ENCODE measurements around the gene INTS3.

The INTS3 gene

DNA sequence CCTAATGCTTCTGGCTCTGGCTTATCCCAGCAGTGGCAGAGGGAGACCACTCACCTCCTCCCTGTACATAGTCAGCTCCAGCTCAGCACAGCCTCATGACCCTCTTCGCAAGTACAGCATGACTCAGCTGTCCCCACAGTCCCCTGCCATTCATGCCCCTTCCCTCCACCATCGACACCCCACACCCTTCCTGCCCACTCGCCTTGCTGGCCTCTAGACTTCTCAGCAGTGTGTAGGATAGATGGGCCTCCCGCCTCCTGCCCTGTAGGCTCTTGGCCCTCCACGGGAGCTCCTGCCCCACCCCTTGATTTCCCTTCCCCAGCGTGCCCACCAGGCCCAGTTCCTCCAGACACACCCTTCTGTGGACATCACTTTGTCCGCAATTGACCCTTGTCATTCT lies 39.6 kb upstream of the INTS3 start:
- Histone ChIP-seq H3K4me3 (ENCODE audit: low read length) (no peak overlapping the region), H3K27ac (ENCODE audit: low read length) (no peak overlapping the region), H3K9me3 (ENCODE audit: control insufficient read depth, insufficient read depth, low read length) (no peaks in the 10 kb centered on the region), H3K4me1 (ENCODE audit: control insufficient read depth, insufficient read depth, low read length) (no peaks in the 10 kb centered on the region), H3K36me3 (ENCODE audit: control insufficient read depth, insufficient read depth, low read length) (0 out of 2 replicates have a peak, but pooled peaks cover 3% of the 10 kb centered on the region), H3K27me3 (ENCODE audit: control insufficient read depth, insufficient read depth, low read length) (no peaks in the 10 kb centered on the region)
- no CpG with 5 or more reads among the region's 7 CpGs for WGBS (ENCODE audit: insufficient coverage, insufficient read length)
- DNase-seq (ENCODE audit: low read depth, low spot score): no peak

DNA sequence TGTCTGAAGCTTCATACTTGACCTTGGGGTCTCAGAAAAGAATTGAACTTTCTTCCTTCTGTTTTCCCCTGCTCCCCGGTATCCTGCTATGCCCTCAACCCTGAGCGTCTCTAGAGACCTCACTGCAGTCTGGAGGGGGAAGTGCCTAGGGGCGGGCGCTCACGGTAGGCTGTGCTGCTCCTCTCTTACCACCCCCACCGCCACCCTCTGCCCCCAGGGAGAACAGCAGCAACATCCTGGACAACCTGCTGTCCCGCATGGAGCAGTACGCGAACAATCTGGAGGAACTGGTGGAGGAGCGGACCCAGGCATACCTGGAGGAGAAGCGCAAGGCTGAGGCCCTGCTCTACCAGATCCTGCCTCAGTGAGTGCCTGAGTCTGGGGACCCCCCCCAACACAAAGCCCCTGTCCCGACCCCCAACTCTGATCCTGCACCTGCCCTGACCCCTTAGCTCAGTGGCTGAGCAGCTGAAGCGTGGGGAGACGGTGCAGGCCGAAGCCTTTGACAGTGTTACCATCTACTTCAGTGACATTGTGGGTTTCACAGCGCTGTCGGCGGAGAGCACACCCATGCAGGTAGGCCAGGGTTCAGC lies 39.0 kb upstream of the INTS3 start:
- Histone ChIP-seq H3K9me3 (ENCODE audit: control insufficient read depth, insufficient read depth, low read length) (no peaks in the 10 kb centered on the region), H3K4me3 (ENCODE audit: low read length) (no peak overlapping the region), H3K4me1 (ENCODE audit: control insufficient read depth, insufficient read depth, low read length) (no peaks in the 10 kb centered on the region), H3K27ac (ENCODE audit: low read length) (no peak overlapping the region), H3K27me3 (ENCODE audit: control insufficient read depth, insufficient read depth, low read length) (no peaks in the 10 kb centered on the region), H3K36me3 (ENCODE audit: control insufficient read depth, insufficient read depth, low read length) (0 out of 2 replicates have a peak, but pooled peaks cover 3% of the 10 kb centered on the region)
- no CpG with 5 or more reads among the region's 18 CpGs for WGBS (ENCODE audit: insufficient coverage, insufficient read length)
- no peak for DNase-seq (ENCODE audit: low read depth, low spot score)

DNA sequence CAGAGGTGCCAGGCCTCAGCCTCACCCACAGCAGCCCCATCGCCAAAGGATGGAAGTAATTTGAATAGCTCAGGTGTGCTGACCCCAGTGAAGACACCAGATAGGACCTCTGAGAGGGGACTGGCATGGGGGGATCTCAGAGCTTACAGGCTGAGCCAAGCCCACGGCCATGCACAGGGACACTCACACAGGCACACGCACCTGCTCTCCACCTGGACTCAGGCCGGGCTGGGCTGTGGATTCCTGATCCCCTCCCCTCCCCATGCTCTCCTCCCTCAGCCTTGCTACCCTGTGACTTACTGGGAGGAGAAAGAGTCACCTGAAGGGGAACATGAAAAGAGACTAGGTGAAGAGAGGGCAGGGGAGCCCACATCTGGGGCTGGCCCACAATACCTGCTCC lies 34.4 kb upstream of the INTS3 start:
- Histone ChIP-seq H3K27ac (ENCODE audit: low read length) (no peak overlapping the region), H3K27me3 (ENCODE audit: control insufficient read depth, insufficient read depth, low read length) (no peaks in the 10 kb centered on the region), H3K36me3 (ENCODE audit: control insufficient read depth, insufficient read depth, low read length) (0 out of 2 replicates have a peak, but pooled peaks cover 3% of the 10 kb centered on the region), H3K4me3 (ENCODE audit: low read length) (no peak overlapping the region), H3K9me3 (ENCODE audit: control insufficient read depth, insufficient read depth, low read length) (no peaks in the 10 kb centered on the region), H3K4me1 (ENCODE audit: control insufficient read depth, insufficient read depth, low read length) (peaks cover 7% of the 10 kb centered on the region; the same call in 1 of the 2 replicates)
- no peak for DNase-seq (ENCODE audit: low read depth, low spot score)
- WGBS (ENCODE audit: insufficient coverage, insufficient read length): no CpG with 5 or more reads among the region's 4 CpGs

DNA sequence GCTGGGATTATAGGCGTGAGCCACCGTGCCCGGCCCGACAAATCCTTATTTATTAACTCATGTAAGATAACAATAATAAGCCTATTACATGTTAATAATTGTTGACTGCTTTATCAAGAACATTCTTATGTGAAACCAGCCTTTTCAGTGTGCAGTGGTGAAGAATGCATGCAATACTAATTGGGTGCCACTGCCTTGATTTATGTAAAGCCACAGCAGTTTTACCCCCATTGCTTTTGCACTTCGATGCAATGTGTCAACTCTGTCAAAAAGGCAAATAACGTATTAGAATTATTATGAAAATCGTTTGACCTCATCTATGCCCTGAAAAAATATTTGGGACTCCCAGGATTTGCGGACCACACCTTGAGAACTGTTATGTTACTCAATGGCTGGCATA lies 31.1 kb upstream of the INTS3 start:
- Histone ChIP-seq H3K4me3 (ENCODE audit: low read length) (no peak overlapping the region), H3K9me3 (ENCODE audit: control insufficient read depth, insufficient read depth, low read length) (no peaks in the 10 kb centered on the region), H3K27ac (ENCODE audit: low read length) (no peak overlapping the region), H3K4me1 (ENCODE audit: control insufficient read depth, insufficient read depth, low read length) (peaks cover 7% of the 10 kb centered on the region; the same call in 1 of the 2 replicates), H3K36me3 (ENCODE audit: control insufficient read depth, insufficient read depth, low read length) (no peaks in the 10 kb centered on the region), H3K27me3 (ENCODE audit: control insufficient read depth, insufficient read depth, low read length) (no peaks in the 10 kb centered on the region)
- WGBS (ENCODE audit: insufficient coverage, insufficient read length): no CpG with 5 or more reads among the region's 8 CpGs
- DNase-seq (ENCODE audit: low read depth, low spot score): no peak

DNA sequence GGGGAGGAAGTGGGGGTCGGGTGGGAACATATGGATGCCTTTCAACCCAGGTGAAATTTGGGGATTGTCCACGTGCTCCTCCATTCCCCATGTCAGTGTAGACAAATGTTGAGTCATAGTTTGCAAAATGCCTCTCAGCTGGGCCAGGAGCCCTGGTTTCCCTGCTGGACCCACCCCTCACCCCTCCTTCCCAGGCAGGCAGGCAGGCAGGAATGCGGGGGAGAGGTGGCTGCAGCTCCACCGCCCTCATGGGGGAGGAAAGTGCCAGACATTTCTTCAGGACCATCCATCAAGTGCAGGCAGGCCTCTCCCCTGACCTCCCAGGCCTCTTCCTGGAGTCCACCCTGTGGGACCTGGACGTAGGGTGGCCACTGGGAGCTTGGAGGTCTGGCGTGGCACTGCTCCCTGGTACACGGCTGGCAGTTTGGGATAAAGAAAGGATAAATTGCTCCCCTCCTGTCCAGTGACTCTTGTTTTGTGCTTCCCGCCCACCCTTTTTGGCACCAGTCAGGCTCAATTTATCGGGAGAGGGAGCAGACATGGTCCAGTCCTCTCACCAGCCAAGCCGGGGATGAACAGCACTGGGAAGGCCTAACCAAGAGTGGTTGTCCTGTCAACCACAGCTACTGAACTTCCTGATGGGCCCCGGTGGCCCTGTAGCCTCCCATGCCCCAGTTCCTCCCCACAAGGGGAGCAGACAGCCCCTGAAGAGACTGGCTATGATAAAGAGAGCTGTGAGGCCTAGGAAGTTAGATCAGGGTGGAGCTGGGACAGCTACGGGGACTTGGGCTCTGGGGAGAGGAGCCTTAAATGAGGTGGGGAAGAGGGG lies 30.4 kb upstream of the INTS3 start:
- no peak for DNase-seq (ENCODE audit: low read depth, low spot score)
- Histone ChIP-seq H3K27me3 (ENCODE audit: control insufficient read depth, insufficient read depth, low read length) (no peaks in the 10 kb centered on the region), H3K9me3 (ENCODE audit: control insufficient read depth, insufficient read depth, low read length) (no peaks in the 10 kb centered on the region), H3K27ac (ENCODE audit: low read length) (no peak overlapping the region), H3K4me1 (ENCODE audit: control insufficient read depth, insufficient read depth, low read length) (peaks cover 7% of the 10 kb centered on the region; the same call in 1 of the 2 replicates), H3K4me3 (ENCODE audit: low read length) (no peak overlapping the region), H3K36me3 (ENCODE audit: control insufficient read depth, insufficient read depth, low read length) (no peaks in the 10 kb centered on the region)
- no CpG with 5 or more reads among the region's 12 CpGs for WGBS (ENCODE audit: insufficient coverage, insufficient read length)

DNA sequence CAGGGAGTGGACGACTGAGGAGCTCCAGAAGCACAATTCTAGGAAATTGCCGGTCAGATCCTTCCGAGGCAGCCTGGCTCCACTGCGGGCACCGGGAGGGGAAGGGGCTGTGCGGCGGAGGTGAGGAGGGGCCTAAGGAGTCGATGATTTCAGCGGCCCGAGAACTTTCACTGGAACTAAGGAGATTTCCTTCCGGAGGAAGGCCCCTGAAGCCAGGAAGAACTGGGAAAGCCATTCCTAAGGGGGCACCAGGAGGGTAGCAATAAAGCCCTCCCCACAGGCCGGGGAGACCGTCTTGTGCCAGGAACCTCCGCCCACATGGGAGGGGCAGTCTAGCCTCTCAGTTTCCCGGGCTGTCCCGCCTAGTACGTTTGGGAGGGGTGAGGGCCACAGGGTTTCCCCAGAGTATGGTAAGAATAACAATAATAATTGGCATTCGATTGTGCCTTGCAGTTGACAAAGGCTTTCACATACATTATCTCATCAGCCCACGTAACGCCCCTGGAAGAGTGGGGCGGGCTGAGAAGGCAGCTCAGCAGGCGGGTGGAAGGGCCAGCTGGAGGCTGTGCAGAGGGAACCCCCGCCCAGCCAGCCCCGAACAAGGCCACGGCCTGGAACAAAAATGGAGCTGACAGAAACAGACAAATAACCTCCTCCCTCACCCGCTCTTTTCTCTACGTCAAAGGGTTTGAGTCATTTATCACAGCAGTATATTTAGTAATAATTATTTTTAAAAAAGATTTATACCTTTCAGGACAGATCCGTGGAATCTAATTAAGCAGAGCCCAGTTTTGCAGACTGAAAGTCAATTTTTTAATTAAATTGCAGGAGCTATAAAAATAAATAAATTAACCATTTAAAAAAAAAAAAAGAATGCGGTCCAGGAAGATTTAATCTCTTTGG lies 29.6 kb upstream of the INTS3 start:
- Histone ChIP-seq H3K27me3 (ENCODE audit: control insufficient read depth, insufficient read depth, low read length) (no peaks in the 10 kb centered on the region), H3K27ac (ENCODE audit: low read length) (no peak overlapping the region), H3K4me3 (ENCODE audit: low read length) (no peak overlapping the region), H3K4me1 (ENCODE audit: control insufficient read depth, insufficient read depth, low read length) (peaks cover 7% of the 10 kb centered on the region; the same call in 1 of the 2 replicates), H3K36me3 (ENCODE audit: control insufficient read depth, insufficient read depth, low read length) (no peaks in the 10 kb centered on the region), H3K9me3 (ENCODE audit: control insufficient read depth, insufficient read depth, low read length) (no peaks in the 10 kb centered on the region)
- WGBS (ENCODE audit: insufficient coverage, insufficient read length): no CpG with 5 or more reads among the region's 29 CpGs
- DNase-seq (ENCODE audit: low read depth, low spot score): no peak

DNA sequence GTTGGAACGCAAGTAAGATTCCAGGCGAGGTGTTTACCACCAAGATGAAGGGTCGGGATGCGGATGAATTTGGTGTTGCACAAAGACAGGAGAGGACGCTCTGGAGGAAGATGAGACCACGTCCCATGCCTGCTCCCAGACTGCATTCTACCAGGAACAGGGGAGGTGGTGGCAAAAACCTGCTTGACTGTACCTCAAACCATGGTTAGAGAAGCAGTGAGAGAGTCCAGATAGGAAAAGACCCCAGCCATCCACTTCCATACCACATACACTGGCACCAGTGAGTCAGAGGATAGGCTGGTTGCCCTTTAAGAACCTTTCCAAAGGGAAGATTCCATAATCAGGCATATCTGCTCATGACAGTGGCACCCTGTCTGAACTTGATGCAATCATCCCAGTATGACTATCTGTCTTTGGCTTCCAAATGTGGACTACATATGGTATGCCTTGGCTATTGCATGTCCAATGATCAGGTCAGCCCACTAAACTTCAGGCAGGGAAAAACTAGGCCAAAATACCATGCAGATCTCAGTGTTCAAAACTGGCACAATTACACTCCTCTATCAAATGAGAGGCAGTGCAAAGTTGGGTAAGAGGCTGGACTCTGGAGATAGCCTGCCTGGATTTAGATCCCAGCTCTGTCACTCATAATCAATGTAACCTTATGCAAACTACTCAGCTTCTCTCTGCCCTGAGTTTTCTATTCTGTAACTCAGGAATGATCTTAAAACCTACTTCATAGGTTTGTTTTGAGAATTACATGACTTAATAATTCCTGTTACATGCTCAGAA lies 28.7 kb upstream of the INTS3 start:
- no peak for DNase-seq (ENCODE audit: low read depth, low spot score)
- no CpG with 5 or more reads among the region's 6 CpGs for WGBS (ENCODE audit: insufficient coverage, insufficient read length)
- H3K36me3 ChIP-seq (ENCODE audit: control insufficient read depth, insufficient read depth, low read length): no peaks in the 10 kb centered on the region
- no peaks in the 10 kb centered on the region for H3K27me3 ChIP-seq (ENCODE audit: control insufficient read depth, insufficient read depth, low read length)
- no peak overlapping the region for H3K27ac ChIP-seq (ENCODE audit: low read length)
- H3K4me1 ChIP-seq (ENCODE audit: control insufficient read depth, insufficient read depth, low read length): peaks cover 7% of the 10 kb centered on the region; the same call in 1 of the 2 replicates
- H3K9me3 ChIP-seq (ENCODE audit: control insufficient read depth, insufficient read depth, low read length): no peaks in the 10 kb centered on the region
- H3K4me3 ChIP-seq (ENCODE audit: low read length): no peak overlapping the region

DNA sequence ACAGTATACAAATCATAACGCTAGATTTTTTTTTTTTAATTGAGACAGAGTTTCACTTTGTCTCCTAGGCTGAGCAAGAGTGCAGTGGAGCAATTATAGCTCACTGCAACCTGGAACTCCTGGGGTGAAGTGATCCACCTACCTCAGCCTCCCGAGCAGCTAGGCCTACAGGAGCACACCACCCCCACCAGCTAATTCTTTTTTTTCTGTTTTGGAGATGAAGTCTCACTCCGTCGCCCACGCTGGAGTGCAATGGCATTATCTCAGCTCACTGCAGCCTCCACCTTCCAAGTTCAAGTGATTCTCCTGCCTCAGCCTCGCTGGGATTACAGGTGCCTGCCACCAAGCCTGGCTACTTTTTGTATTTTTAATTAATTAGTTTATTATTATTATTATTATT lies 28.1 kb upstream of the INTS3 start:
- no CpG with 5 or more reads among the region's 6 CpGs for WGBS (ENCODE audit: insufficient coverage, insufficient read length)
- no peak overlapping the region for H3K27ac ChIP-seq (ENCODE audit: low read length)
- peaks cover 7% of the 10 kb centered on the region; the same call in 1 of the 2 replicates for H3K4me1 ChIP-seq (ENCODE audit: control insufficient read depth, insufficient read depth, low read length)
- no peak for DNase-seq (ENCODE audit: low read depth, low spot score)
- H3K27me3 ChIP-seq (ENCODE audit: control insufficient read depth, insufficient read depth, low read length): no peaks in the 10 kb centered on the region
- no peaks in the 10 kb centered on the region for H3K36me3 ChIP-seq (ENCODE audit: control insufficient read depth, insufficient read depth, low read length)
- H3K4me3 ChIP-seq (ENCODE audit: low read length): no peak overlapping the region
- H3K9me3 ChIP-seq (ENCODE audit: control insufficient read depth, insufficient read depth, low read length): no peaks in the 10 kb centered on the region

DNA sequence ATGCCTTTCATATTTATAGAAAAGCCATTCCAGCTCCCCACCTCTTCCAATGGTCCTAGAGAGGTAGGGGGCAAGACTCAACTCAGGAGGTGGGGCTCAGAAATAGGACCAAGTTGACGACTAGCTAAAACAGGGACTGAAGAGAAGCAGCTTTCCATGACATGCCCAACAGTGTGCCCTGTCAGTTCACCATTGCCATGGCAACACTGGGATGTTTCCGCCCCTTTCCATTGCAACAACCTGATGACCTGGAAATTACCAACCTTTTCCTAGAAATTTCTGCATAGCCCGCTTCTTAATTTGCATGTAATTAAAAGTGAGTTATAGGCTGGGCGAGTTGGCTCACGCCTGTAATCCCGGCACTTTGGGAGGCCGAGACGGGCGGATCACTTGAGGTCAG lies 22.4 kb upstream of the INTS3 start:
- DNase-seq (ENCODE audit: low read depth, low spot score): no peak
- Histone ChIP-seq H3K27me3 (ENCODE audit: control insufficient read depth, insufficient read depth, low read length) (no peaks in the 10 kb centered on the region), H3K36me3 (ENCODE audit: control insufficient read depth, insufficient read depth, low read length) (no peaks in the 10 kb centered on the region), H3K27ac (ENCODE audit: low read length) (no peak overlapping the region), H3K9me3 (ENCODE audit: control insufficient read depth, insufficient read depth, low read length) (no peaks in the 10 kb centered on the region), H3K4me3 (ENCODE audit: low read length) (no peak overlapping the region), H3K4me1 (ENCODE audit: control insufficient read depth, insufficient read depth, low read length) (no peaks in the 10 kb centered on the region)
- WGBS (ENCODE audit: insufficient coverage, insufficient read length): no CpG with 5 or more reads among the region's 9 CpGs

Measured in iPS DF 6.9 (cell line).